ENCODE measurements around the gene TRIM44. TPM values are rescaled to one million over a fixed set of nuclear protein-coding genes. Genes with fewer than 3 reads are reported as not detected.

TRIM44 gene
- total RNA-seq (ENCODE audit: unreplicated experiment): 53.3 TPM
- long read RNA-seq, full-length matches to known transcripts: 17 of 21 reads
- long read RNA-seq, partial matches to known transcripts: 3 of 21 reads
- long read RNA-seq, other reads (novel, unspliced or antisense): 1 of 21 reads

GRCh38 chr11:35662649-35663407, at the start of gene TRIM44:
TSS of gene TRIM44 (plus strand) at chr11:35662775. CDS start at chr11:35663112, 337 bp downstream.
- Mint-ChIP-seq H3K4me1 (ENCODE audit: low read depth, unreplicated experiment) (peaks cover 17% of the 10 kb centered on the region), H3K27ac (ENCODE audit: unreplicated experiment) (peak within 1 kb of the TSS; percentile 95), H3K27me3 (ENCODE audit: unreplicated experiment) (peaks cover 14% of the 10 kb centered on the region), H3K36me3 (ENCODE audit: unreplicated experiment) (peaks cover 27% of the 10 kb centered on the region), H3K9me3 (ENCODE audit: unreplicated experiment) (peaks cover 20% of the 10 kb centered on the region), H3K4me3 (ENCODE audit: unreplicated experiment) (peak within 1 kb of the TSS; percentile 93)
- peak; percentile 79 for DNase-seq
- TF ChIP-seq CTCF (IDR thresholded peaks at IDR 0.05; ENCODE audit: partially characterized antibody, unreplicated experiment): no peak

GRCh38 chr11:35614939-35615569, 47.5 kb upstream of the TRIM44 start:
- no peaks in the 10 kb centered on the region for H3K36me3 Mint-ChIP-seq (ENCODE audit: unreplicated experiment)
- peaks cover 14% of the 10 kb centered on the region for H3K9me3 Mint-ChIP-seq (ENCODE audit: unreplicated experiment)
- peaks cover 8% of the 10 kb centered on the region for H3K4me1 Mint-ChIP-seq (ENCODE audit: low read depth, unreplicated experiment)
- H3K27me3 Mint-ChIP-seq (ENCODE audit: unreplicated experiment): peaks cover 11% of the 10 kb centered on the region
- no peak overlapping the region for H3K4me3 Mint-ChIP-seq (ENCODE audit: unreplicated experiment)
- no peak for TF ChIP-seq CTCF (IDR thresholded peaks at IDR 0.05; ENCODE audit: partially characterized antibody, unreplicated experiment)
- no peak overlapping the region for H3K27ac Mint-ChIP-seq (ENCODE audit: unreplicated experiment)
- no peak for DNase-seq

GRCh38 chr11:35615921-35616900, 46.4 kb upstream of the TRIM44 start:
- no peak overlapping the region for H3K27ac Mint-ChIP-seq (ENCODE audit: unreplicated experiment)
- TF ChIP-seq CTCF (IDR thresholded peaks at IDR 0.05; ENCODE audit: partially characterized antibody, unreplicated experiment): peak; percentile 91
- DNase-seq: no peak
- no peaks in the 10 kb centered on the region for H3K36me3 Mint-ChIP-seq (ENCODE audit: unreplicated experiment)
- peaks cover 20% of the 10 kb centered on the region for H3K9me3 Mint-ChIP-seq (ENCODE audit: unreplicated experiment)
- H3K4me1 Mint-ChIP-seq (ENCODE audit: low read depth, unreplicated experiment): peaks cover 11% of the 10 kb centered on the region
- peaks cover 15% of the 10 kb centered on the region for H3K27me3 Mint-ChIP-seq (ENCODE audit: unreplicated experiment)
- peak overlapping the region; percentile 72 for H3K4me3 Mint-ChIP-seq (ENCODE audit: unreplicated experiment)

GRCh38 chr11:35617316-35617686, 45.3 kb upstream of the TRIM44 start:
- Mint-ChIP-seq H3K4me3 (ENCODE audit: unreplicated experiment) (peak overlapping the region; percentile 95), H3K4me1 (ENCODE audit: low read depth, unreplicated experiment) (peaks cover 22% of the 10 kb centered on the region), H3K36me3 (ENCODE audit: unreplicated experiment) (no peaks in the 10 kb centered on the region), H3K27ac (ENCODE audit: unreplicated experiment) (peak overlapping the region; percentile 95), H3K9me3 (ENCODE audit: unreplicated experiment) (peaks cover 20% of the 10 kb centered on the region), H3K27me3 (ENCODE audit: unreplicated experiment) (peaks cover 15% of the 10 kb centered on the region)
- no peak for TF ChIP-seq CTCF (IDR thresholded peaks at IDR 0.05; ENCODE audit: partially characterized antibody, unreplicated experiment)
- no peak for DNase-seq

Data from glutamatergic neuron (in vitro differentiated cells).